Activated T-cell treated with anti-CD3 and anti-CD28 coated beads, Interleukin-2, amount 50 U/mL, for 48 hours (primary cell): ENCODE data around the gene PLA2G5.
A peak's percentile ranks its signal among the peaks of the same experiment; 100 is the strongest.

Source experiments
- DNase-seq, 2 experiments: peaks; one replicate each; pipeline ENCODE4 v3.0.0-alpha.2; 2020

Gene PLA2G5

GRCh38 chr1:20093303-20093702 is 23.3 kb downstream of the PLA2G5 start:
- no peak for DNase-seq

- DNase-seq = no peak
These were observed 24.0 kb downstream of the PLA2G5 start for GRCh38 chr1:20093940-20094391.

- DNase-seq = no peak
These were observed 25.8 kb downstream of the PLA2G5 start for GRCh38 chr1:20095564-20096434.

- DNase-seq = no peak
These were observed 26.9 kb downstream of the PLA2G5 start for GRCh38 chr1:20096840-20097447.

- no peak for DNase-seq
These were observed 29.5 kb downstream of the PLA2G5 start for GRCh38 chr1:20099533-20099932.

- peak; percentile 46 to 56 for DNase-seq
These were observed 30.8 kb downstream of the PLA2G5 start for GRCh38 chr1:20100632-20101355.

GRCh38 chr1:20102875-20103274 is 32.9 kb downstream of the PLA2G5 start:
- no peak for DNase-seq

- no peak for DNase-seq
These were observed 35.9 kb downstream of the PLA2G5 start for GRCh38 chr1:20105856-20106255.

GRCh38 chr1:20107351-20107750 is 37.4 kb downstream of the PLA2G5 start:
- no peak for DNase-seq

GRCh38 chr1:20107796-20108195 is 37.8 kb downstream of the PLA2G5 start:
- DNase-seq = no peak

- DNase-seq = no peak
These were observed 38.6 kb downstream of the PLA2G5 start for GRCh38 chr1:20108366-20109123.

- DNase-seq = no peak
These were observed 39.3 kb downstream of the PLA2G5 start for GRCh38 chr1:20109223-20109856.

- DNase-seq = no peak
These were observed 40.7 kb downstream of the PLA2G5 start for GRCh38 chr1:20110679-20111078.

- no peak for DNase-seq
These were observed 41.5 kb downstream of the PLA2G5 start for GRCh38 chr1:20111452-20111851.

- DNase-seq = no peak
These were observed 42.4 kb downstream of the PLA2G5 start for GRCh38 chr1:20112279-20113000.

GRCh38 chr1:20114021-20114648 is 44.1 kb downstream of the PLA2G5 start:
- DNase-seq = no peak

GRCh38 chr1:20115479-20115878 is 45.5 kb downstream of the PLA2G5 start:
- DNase-seq = no peak

GRCh38 chr1:20115916-20116315 is 45.9 kb downstream of the PLA2G5 start:
- no peak for DNase-seq

GRCh38 chr1:20117236-20117635 is 47.2 kb downstream of the PLA2G5 start:
- DNase-seq = no peak

GRCh38 chr1:20119347-20119746 is 49.4 kb downstream of the PLA2G5 start, which contains the start of gene PLA2G2D:
PLA2G2D (minus strand) TSS chr1:20119536; CDS start chr1:20119498, 38 bp downstream.
- DNase-seq = no peak

GRCh38 chr1:20120796-20121195 is 50.8 kb downstream of the PLA2G5 start:
- DNase-seq = no peak
